ENCODE data around the gene COL18A1.

Gene COL18A1

DNA sequence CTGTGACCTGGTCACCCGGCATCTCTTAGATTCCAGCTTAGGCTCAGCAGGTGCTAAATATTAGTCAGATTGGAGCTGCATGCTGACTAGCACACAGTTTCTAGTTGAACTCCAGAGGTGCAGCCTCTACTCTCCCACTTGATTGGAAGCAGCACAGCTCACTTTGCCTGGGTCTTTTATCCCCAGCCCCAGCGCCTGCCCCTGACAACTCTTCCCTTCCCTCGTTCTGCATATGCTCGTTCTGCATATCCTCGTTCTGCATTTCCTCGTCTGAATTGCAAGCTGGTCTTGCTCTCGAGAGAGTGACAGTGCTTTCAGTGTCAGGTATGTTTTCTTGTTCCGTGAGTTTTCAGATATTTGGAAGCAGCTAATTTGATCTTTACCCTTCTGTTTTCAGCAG is 11.7 kb downstream of the COL18A1 start:
- no peak overlapping the region for H3K4me3 ChIP-seq (ENCODE audit: low read length in 2 of 2)
- H3K27me3 ChIP-seq (ENCODE audit: control insufficient read depth in 1 of 2, insufficient read depth in 2 of 2, low read length in 2 of 2) = no peaks in the 10 kb centered on the region
- H3K36me3 ChIP-seq (ENCODE audit: control insufficient read depth in 2 of 2, insufficient read depth in 2 of 2, low read length in 2 of 2) = no peaks in the 10 kb centered on the region
- no peak overlapping the region for H3K9ac ChIP-seq (ENCODE audit: low read length in 2 of 2)
- no peak overlapping the region for H3K27ac ChIP-seq (ENCODE audit: low read length)
- peaks cover 13% of the 10 kb centered on the region for H3K4me1 ChIP-seq (ENCODE audit: control insufficient read depth, insufficient read depth, low read length)
- no peaks in the 10 kb centered on the region for H3K9me3 ChIP-seq (ENCODE audit: control insufficient read depth in 2 of 2, low read length in 2 of 2)

DNA sequence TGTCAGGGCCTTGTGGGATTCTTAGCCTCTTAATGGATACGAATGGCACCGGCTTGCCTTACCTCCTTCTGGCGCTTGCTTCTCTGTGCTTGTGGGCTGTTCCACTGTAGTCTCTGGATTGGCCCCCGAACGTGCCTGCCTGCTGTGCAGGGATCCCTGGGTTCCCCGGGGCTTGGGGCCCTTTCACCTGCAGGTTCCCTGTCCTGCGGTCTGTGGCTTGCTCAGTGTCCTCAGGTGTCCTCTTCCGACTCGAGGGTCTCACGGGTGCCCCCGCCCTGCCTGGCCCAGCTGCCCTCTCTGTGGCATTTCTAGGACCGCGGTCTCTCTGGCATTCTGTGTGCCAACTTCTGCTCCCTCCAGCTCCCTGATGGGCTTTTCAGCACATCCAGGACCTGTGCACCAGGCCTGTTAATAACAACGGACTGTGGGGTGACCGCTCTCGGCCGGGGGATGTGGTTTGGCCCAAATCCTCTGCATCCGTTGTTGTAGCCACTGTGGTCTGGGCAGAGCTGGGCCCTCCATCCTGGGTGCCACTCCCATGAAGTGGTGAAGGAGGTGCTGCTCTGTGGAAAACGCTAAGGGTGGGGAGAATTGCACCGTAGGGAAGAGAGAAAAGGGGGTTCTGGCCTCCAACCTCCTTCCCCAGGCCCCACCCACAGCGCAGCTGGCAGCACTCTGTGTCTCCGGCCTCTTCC is 12.4 kb downstream of the COL18A1 start:
- H3K4me1 ChIP-seq (ENCODE audit: control insufficient read depth, insufficient read depth, low read length) = peaks cover 13% of the 10 kb centered on the region
- no peaks in the 10 kb centered on the region for H3K36me3 ChIP-seq (ENCODE audit: control insufficient read depth in 2 of 2, insufficient read depth in 2 of 2, low read length in 2 of 2)
- H3K27ac ChIP-seq (ENCODE audit: low read length) = no peak overlapping the region
- no peak overlapping the region for H3K9ac ChIP-seq (ENCODE audit: low read length in 2 of 2)
- H3K4me3 ChIP-seq (ENCODE audit: low read length in 2 of 2) = no peak overlapping the region
- no peaks in the 10 kb centered on the region for H3K9me3 ChIP-seq (ENCODE audit: control insufficient read depth in 2 of 2, low read length in 2 of 2)
- no peaks in the 10 kb centered on the region for H3K27me3 ChIP-seq (ENCODE audit: control insufficient read depth in 1 of 2, insufficient read depth in 2 of 2, low read length in 2 of 2)

DNA sequence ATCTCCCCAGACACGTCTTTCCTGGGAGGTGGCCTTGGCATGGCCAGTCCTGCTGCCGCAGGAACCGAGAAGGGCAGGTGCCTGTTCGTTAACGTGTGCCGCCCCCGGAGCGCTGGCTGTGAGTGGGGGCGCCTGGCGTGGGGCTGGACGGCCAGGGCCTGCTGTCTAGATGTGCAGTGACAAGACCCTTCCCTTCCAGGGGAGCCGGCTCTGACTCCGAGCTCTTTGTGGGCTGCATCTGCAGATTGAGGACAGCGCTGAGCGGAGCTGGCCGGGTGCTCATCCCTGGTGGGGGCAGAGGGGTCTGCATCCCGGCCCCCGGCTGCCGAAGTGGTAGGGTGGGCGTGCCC is 13.0 kb downstream of the COL18A1 start:
- Histone ChIP-seq H3K9ac (ENCODE audit: low read length in 2 of 2) (no peak overlapping the region), H3K4me1 (ENCODE audit: control insufficient read depth, insufficient read depth, low read length) (peaks cover 13% of the 10 kb centered on the region), H3K27ac (ENCODE audit: low read length) (no peak overlapping the region)

DNA sequence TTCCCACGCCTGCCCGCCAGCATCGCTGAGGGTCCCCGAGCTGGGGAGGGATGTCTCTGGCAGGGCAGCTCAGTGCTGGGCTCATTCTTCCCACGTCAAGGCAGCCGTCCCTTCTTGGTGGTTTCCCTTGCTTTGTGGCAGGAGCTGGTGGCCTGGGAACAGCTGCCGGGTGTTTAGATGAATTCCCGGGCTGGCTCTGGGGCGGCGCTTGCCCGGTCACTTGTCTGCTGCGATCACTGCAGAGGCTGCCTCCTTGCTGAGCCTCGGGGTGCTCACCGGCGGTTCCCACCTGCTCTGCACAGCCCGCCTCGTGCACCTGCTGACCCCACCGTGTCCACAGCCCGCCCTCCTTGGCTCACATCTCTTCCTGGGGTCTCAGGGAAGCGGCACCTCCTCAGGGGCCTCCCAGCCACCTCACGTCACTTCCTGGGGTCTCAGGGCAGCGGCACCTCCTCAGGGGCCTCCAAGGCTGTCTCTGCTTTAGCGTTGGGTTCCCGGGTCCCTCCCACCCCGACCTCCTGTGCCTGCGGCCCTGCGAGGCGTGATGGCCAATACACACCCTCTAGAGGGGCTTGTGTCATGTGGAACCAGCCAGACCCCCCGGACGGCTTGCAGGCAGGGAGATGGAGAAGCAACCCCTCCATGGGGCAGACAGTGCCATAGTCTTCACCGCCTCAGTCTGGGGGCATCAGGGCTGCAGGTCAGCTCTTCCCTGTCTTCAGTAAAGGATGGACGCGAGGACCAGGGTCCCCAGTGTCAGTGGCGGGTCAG is 13.5 kb downstream of the COL18A1 start:
- no peak overlapping the region for H3K4me3 ChIP-seq (ENCODE audit: low read length in 2 of 2)
- peaks cover 13% of the 10 kb centered on the region for H3K4me1 ChIP-seq (ENCODE audit: control insufficient read depth, insufficient read depth, low read length)
- no peak overlapping the region for H3K27ac ChIP-seq (ENCODE audit: low read length)
- no peaks in the 10 kb centered on the region for H3K27me3 ChIP-seq (ENCODE audit: control insufficient read depth in 1 of 2, insufficient read depth in 2 of 2, low read length in 2 of 2)
- no peak overlapping the region for H3K9ac ChIP-seq (ENCODE audit: low read length in 2 of 2)
- H3K9me3 ChIP-seq (ENCODE audit: control insufficient read depth in 2 of 2, low read length in 2 of 2) = no peaks in the 10 kb centered on the region
- H3K36me3 ChIP-seq (ENCODE audit: control insufficient read depth in 2 of 2, insufficient read depth in 2 of 2, low read length in 2 of 2) = no peaks in the 10 kb centered on the region

More for the DNA sequence above, 13.0 kb downstream of the COL18A1 start:
- H3K27me3 ChIP-seq (ENCODE audit: control insufficient read depth in 1 of 2, insufficient read depth in 2 of 2, low read length in 2 of 2) = no peaks in the 10 kb centered on the region
- H3K36me3 ChIP-seq (ENCODE audit: control insufficient read depth in 2 of 2, insufficient read depth in 2 of 2, low read length in 2 of 2) = no peaks in the 10 kb centered on the region
- no peaks in the 10 kb centered on the region for H3K9me3 ChIP-seq (ENCODE audit: control insufficient read depth in 2 of 2, low read length in 2 of 2)
- H3K4me3 ChIP-seq (ENCODE audit: low read length in 2 of 2) = no peak overlapping the region

DNA sequence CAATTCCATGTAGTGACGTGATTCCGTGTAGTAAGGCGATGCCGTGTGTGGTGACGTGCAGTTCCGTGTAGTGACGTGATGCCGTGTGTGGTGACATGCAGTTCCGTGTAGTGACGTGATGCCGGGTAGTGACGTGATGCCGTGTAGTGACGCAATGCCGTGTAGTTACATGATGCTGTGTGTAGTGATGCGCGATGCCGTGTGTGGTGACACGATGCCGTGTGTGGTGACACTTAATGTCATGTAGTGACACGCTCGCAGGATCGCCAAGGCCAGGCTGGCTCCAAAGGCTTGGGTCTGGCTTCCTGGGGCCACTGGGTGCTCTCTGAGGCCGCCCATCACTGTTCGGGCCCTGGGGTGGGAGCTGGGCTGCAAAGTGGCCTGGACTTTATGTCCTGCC is 14.2 kb downstream of the COL18A1 start:
- Histone ChIP-seq H3K9ac (ENCODE audit: low read length in 2 of 2) (no peak overlapping the region), H3K9me3 (ENCODE audit: control insufficient read depth in 2 of 2, low read length in 2 of 2) (no peaks in the 10 kb centered on the region), H3K27ac (ENCODE audit: low read length) (no peak overlapping the region), H3K4me1 (ENCODE audit: control insufficient read depth, insufficient read depth, low read length) (peaks cover 13% of the 10 kb centered on the region), H3K4me3 (ENCODE audit: low read length in 2 of 2) (no peak overlapping the region), H3K36me3 (ENCODE audit: control insufficient read depth in 2 of 2, insufficient read depth in 2 of 2, low read length in 2 of 2) (no peaks in the 10 kb centered on the region), H3K27me3 (ENCODE audit: control insufficient read depth in 1 of 2, insufficient read depth in 2 of 2, low read length in 2 of 2) (no peaks in the 10 kb centered on the region)

DNA sequence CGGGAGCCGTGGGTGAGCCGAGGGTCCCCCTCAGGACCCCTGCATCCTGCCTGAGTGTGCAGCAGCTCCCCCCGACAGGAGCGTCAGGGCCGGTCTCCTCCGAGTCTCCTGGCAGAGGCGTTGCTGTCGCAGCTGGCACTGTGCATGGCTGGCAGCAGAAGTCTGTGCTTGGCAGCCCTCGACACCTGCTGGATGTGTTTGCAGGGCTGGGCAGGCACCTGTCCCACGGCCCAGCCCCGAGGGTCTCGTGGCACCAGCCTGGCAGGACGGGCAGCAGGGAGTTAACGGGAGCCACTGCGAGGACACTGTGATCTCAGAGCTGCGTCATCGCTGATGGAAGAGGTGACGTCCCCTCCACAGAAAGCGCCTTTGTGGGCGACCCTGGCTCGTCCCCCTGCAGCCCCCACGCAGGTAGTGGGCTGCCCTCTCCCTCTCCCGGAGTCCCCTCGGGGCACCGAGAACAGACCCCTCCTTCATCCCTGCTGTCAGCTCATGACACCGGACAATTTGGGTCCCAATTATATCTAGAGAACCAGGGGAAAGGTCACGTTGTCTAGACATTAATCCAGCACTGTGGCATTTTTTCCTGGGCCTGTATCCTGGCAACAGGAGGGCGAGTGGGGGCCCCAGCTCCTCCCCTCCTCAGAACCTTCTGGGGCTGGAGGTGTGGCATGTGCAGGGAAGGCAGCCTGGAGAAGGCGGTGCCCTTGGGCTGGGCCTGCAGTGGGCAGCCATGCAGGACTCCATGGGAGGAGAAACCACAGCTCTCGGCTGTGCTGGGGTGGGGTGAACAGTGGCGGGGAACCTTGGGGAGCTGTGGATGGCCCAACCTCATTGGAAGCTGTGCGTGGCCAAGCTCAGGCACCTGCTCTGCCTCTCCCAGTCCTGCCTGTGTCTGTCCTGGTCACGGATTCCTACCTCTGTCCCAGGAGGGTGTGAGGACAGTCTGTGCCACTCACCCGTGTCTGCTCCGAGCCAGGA is 15.4 kb downstream of the COL18A1 start:
- no peak overlapping the region for H3K4me3 ChIP-seq (ENCODE audit: low read length in 2 of 2)
- no peaks in the 10 kb centered on the region for H3K9me3 ChIP-seq (ENCODE audit: control insufficient read depth in 2 of 2, low read length in 2 of 2)
- H3K27ac ChIP-seq (ENCODE audit: low read length) = no peak overlapping the region
- no peak overlapping the region for H3K9ac ChIP-seq (ENCODE audit: low read length in 2 of 2)
- peaks cover 13% of the 10 kb centered on the region for H3K4me1 ChIP-seq (ENCODE audit: control insufficient read depth, insufficient read depth, low read length)
- H3K36me3 ChIP-seq (ENCODE audit: control insufficient read depth in 2 of 2, insufficient read depth in 2 of 2, low read length in 2 of 2) = no peaks in the 10 kb centered on the region
- H3K27me3 ChIP-seq (ENCODE audit: control insufficient read depth in 1 of 2, insufficient read depth in 2 of 2, low read length in 2 of 2) = no peaks in the 10 kb centered on the region

DNA sequence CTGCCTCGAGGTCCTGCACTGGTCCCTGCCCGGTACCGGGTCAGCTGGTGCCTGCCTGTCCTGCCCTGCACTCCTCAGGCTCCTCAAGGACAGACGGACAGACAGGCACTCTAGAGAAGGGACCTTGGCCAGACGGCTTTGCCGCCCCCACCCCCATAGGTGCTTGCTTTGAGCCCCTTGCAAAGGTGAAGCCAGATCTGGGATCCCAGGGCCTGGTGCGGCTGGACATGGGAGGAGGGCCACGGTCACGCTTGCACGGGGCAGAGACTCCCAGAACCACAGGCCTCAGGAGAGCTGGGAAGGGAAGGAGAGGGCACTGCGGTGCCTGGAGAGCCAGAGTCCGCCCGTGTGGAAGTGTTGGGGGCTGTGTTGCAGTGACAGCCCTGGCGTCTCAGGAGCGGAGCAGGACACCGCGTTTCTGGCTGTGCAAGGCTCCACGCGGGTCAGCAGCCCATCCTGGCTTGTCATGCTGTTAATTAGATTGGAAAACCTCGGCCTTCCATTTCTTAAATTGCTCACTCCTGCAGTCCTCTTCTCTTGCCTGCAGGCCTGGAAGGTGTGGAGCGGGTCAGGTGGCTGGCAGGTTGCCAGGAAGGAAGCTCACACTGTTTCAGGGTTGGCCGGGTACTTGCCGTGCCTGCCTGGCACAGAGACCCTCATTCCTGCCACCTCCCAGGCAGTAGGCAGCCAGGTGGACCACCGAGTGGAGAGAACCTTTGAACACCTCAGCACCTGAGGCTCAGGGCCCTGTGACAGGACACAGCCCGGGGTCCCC is 16.3 kb downstream of the COL18A1 start:
- Histone ChIP-seq H3K9me3 (ENCODE audit: control insufficient read depth in 2 of 2, low read length in 2 of 2) (no peaks in the 10 kb centered on the region), H3K4me1 (ENCODE audit: control insufficient read depth, insufficient read depth, low read length) (peaks cover 10% of the 10 kb centered on the region), H3K36me3 (ENCODE audit: control insufficient read depth in 2 of 2, insufficient read depth in 2 of 2, low read length in 2 of 2) (no peaks in the 10 kb centered on the region), H3K9ac (ENCODE audit: low read length in 2 of 2) (no peak overlapping the region), H3K27me3 (ENCODE audit: control insufficient read depth in 1 of 2, insufficient read depth in 2 of 2, low read length in 2 of 2) (no peaks in the 10 kb centered on the region), H3K27ac (ENCODE audit: low read length) (no peak overlapping the region), H3K4me3 (ENCODE audit: low read length in 2 of 2) (no peak overlapping the region)

DNA sequence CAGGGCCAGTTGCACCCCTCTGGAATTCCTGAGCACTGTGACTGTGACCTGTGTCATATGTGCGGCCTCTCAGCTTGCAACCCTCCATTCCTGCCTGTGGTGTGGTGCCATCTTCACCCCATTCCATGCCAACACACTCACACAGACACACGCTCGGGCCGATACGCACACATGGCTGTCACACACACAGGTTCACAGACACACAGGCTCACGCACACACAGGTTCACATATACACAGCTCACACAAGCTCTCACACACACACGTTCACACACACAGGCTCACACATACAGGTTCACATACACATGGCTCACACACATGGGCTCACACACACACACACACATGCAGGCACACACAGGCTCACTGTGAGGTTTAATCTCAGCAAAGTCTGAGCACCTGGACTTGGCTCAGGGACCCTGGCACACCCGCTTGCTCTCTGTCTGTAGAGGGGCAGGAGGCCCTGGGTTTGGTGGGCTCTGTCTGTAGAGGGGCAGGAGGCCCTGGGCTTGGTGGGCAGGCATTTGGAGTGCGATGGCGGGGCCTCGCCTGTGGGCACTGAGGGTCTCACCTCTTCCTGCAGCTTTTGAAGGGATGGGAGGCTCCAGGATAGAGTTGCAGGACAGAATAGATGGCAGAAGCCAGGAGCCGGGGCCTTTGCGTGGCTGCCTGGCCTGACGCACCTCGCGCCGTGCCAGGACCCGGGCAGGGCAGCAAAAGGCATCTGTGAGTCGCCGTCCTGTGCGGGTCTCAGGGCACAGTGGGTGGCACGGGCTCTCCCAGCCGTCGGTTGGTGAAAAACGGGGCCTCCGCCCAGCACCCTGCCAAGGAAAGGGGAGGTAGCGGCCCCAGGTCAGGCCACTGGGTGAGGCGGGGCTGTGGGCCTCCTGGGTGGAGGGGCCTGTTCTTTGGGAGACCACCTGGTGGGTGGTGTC is 17.1 kb downstream of the COL18A1 start:
- H3K9me3 ChIP-seq (ENCODE audit: control insufficient read depth in 2 of 2, low read length in 2 of 2) = no peaks in the 10 kb centered on the region
- H3K36me3 ChIP-seq (ENCODE audit: control insufficient read depth in 2 of 2, insufficient read depth in 2 of 2, low read length in 2 of 2) = no peaks in the 10 kb centered on the region
- H3K27me3 ChIP-seq (ENCODE audit: control insufficient read depth in 1 of 2, insufficient read depth in 2 of 2, low read length in 2 of 2) = no peaks in the 10 kb centered on the region
- H3K9ac ChIP-seq (ENCODE audit: low read length in 2 of 2) = no peak overlapping the region
- no peak overlapping the region for H3K4me3 ChIP-seq (ENCODE audit: low read length in 2 of 2)
- H3K4me1 ChIP-seq (ENCODE audit: control insufficient read depth, insufficient read depth, low read length) = peaks cover 8% of the 10 kb centered on the region
- no peak overlapping the region for H3K27ac ChIP-seq (ENCODE audit: low read length)

DNA sequence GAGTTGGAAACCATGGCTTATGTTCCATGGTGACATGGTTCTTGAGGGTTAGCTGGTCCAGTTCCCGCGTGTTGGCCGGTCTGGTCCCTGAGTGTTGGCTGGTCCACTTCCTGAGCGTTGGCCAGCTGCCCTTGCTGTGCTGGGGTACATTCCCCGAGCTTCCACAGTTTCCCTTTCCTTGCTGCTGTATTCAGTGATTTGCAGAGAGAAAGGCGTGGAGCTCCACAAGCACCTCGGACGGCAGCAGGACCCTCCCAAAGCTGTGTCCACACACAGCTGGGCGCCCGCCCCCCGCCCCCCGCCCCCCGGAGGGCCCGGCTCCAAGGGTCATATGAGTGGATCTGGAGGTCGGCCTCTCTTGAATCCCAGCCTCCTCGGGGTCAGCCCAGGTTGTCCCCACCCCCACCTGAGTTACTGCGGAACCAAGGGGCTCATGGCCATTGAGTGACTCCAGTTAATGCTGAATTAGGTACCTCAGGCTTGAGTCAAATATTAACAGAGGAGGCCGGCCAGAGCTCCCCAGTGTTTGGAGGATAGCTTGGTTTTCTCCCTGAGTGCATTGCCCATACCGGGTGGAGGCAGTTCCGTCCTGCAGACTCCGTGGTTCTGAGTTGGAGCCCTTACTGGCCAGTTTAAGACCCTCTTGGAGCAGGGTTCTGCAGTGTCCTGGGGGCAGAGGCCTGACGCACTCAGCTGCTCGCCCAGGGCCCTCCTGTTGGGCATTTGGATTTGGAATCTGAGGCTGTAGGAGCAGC is 18.4 kb downstream of the COL18A1 start:
- no peak overlapping the region for H3K27ac ChIP-seq (ENCODE audit: low read length)
- H3K9me3 ChIP-seq (ENCODE audit: control insufficient read depth in 2 of 2, low read length in 2 of 2) = no peaks in the 10 kb centered on the region
- H3K4me3 ChIP-seq (ENCODE audit: low read length in 2 of 2) = no peak overlapping the region
- H3K36me3 ChIP-seq (ENCODE audit: control insufficient read depth in 2 of 2, insufficient read depth in 2 of 2, low read length in 2 of 2) = no peaks in the 10 kb centered on the region
- H3K4me1 ChIP-seq (ENCODE audit: control insufficient read depth, insufficient read depth, low read length) = peaks cover 8% of the 10 kb centered on the region
- no peaks in the 10 kb centered on the region for H3K27me3 ChIP-seq (ENCODE audit: control insufficient read depth in 1 of 2, insufficient read depth in 2 of 2, low read length in 2 of 2)
- H3K9ac ChIP-seq (ENCODE audit: low read length in 2 of 2) = no peak overlapping the region

Data from stomach smooth muscle (tissue), 2 donors.